HepG2 (cell line): ENCODE results near the gene ZNF221. TPM values are rescaled to one million over a fixed set of nuclear protein-coding genes. Genes with fewer than 3 reads are reported as not detected.

Experiments used
- ATAC-seq: fragments of 200-7000 bp; cut with Tn5 transposase; 3 replicates; pipeline ENCODE4 v1.9.1; 2020; ENCODE audit warnings: mild to moderate bottlenecking, moderate library complexity
- BruUV-seq: library from RNA; stranded (reverse); fragments of 400-500 nt; replicated peaks from 2 replicates; lab custom pipeline; 2021; lab: Mats Ljungman, UMichigan
- CTCF ChIA-PET: fragments of 300-600 bp; formaldehyde crosslinking; extraction: SDS; loops from one replicate; lab custom pipeline; 2021; ENCODE audit warnings: low total read pairs, inconsistent platforms, low intra/inter-chr PET ratio; lab: Yijun Ruan, JAX
- POLR2A ChIA-PET: fragments of 350-600 bp; sonication (Branson Sonifier 250); formaldehyde crosslinking; loops from one replicate; lab custom pipeline; 2020; ENCODE audit warnings: antibody characterized with exemption, inconsistent platforms; lab: Yijun Ruan, JAX
- DNase-seq: peaks from one replicate; pipeline ENCODE4 v3.0.0-alpha.2; 2015; ENCODE audit warnings: low spot score
- FAIRE-seq: peaks from 3 replicates; lab custom pipeline; 2011; peaks lifted over from hg19 to GRCh38; lab: Jason Lieb, UNC
- H2AFZ ChIP-seq: one replicate; pipeline ENCODE4 v1.6.1; 2011; ENCODE audit warnings: low read length, inconsistent platforms
- H3K27ac ChIP-seq: fragments of 300-600 bp; 3 replicates; pipeline ENCODE4 v1.8.0; 2011; ENCODE audit warnings: mixed run types, mild to moderate bottlenecking, mixed read lengths, low read length, inconsistent platforms; ENCODE audit not compliant: insufficient read depth; ENCODE audit errors: extremely low read length
- H3K27me3 ChIP-seq, 2 experiments: fragments of 200-600 bp in 1 of 2; 2 replicates in 1 of 2; 3 replicates in 1 of 2; pipeline versions ENCODE4 v1.6.0 to v1.8.0; 2011; ENCODE audit warnings: low read length in 2 of 2, mild to moderate bottlenecking in 2 of 2, moderate library complexity in 2 of 2, inconsistent platforms in 1 of 2; ENCODE audit not compliant: insufficient read depth in 2 of 2, control insufficient read depth in 1 of 2
- H3K36me3 ChIP-seq, 2 experiments: fragments of 200-600 bp in 1 of 2; replicated peaks in 1 of 2; 2 replicates in 1 of 2; 3 replicates in 1 of 2; pipeline versions ENCODE4 v1.5.1 to v1.8.0; 2011; ENCODE audit warnings: low read length in 2 of 2, inconsistent platforms in 1 of 2; ENCODE audit not compliant: insufficient read depth in 2 of 2, control insufficient read depth in 1 of 2
- H3K4me1 ChIP-seq: 2 replicates; pipeline ENCODE4 v1.5.1; 2012; ENCODE audit warnings: low read length, inconsistent platforms; ENCODE audit not compliant: insufficient read depth
- H3K4me2 ChIP-seq: 2 replicates; pipeline ENCODE4 v1.6.0; 2011; ENCODE audit warnings: low read depth, low read length, inconsistent platforms
- H3K4me3 ChIP-seq, 3 experiments: fragments of 200-600 bp in 1 of 3; sonication (generic), shearing (Covaris generic) in 1 of 3; replicated peaks in 1 of 3; 2 replicates each; pipeline ENCODE4 v1.5.1; 2011 to 2016; ENCODE audit warnings: low read length in 3 of 3, inconsistent platforms in 2 of 3, low read depth in 2 of 3, mild to moderate bottlenecking in 2 of 3, control low read depth in 1 of 3, mixed read lengths in 1 of 3; ENCODE audit not compliant: insufficient read depth in 1 of 3
- H3K79me2 ChIP-seq: one replicate; pipeline ENCODE4 v1.6.1; 2011; ENCODE audit warnings: low read length, inconsistent platforms; ENCODE audit not compliant: insufficient read depth
- H3K9ac ChIP-seq: 2 replicates; pipeline ENCODE4 v1.6.0; 2011; ENCODE audit warnings: mild to moderate bottlenecking, low read depth, low read length, inconsistent platforms; ENCODE audit not compliant: insufficient read depth
- H3K9me3 ChIP-seq: 2 replicates; pipeline ENCODE4 v1.5.1; 2012; ENCODE audit warnings: mild to moderate bottlenecking, low read length
- H4K20me1 ChIP-seq: 2 replicates; pipeline ENCODE4 v1.6.0; 2011; ENCODE audit warnings: inconsistent platforms, mild to moderate bottlenecking, low read length, moderate library complexity; ENCODE audit not compliant: insufficient read depth
- ATF1 ChIP-seq: IDR thresholded peaks from 2 replicates; pipeline ENCODE4 v1.6.1; 2016; ENCODE audit warnings: mild to moderate bottlenecking, control low read depth
- DNMT3B ChIP-seq: conservative IDR thresholded peaks from 2 replicates; pipeline ENCODE4 v1.6.1; 2016; ENCODE audit warnings: missing biosample characterization, control low read depth
- MAFF ChIP-seq: IDR thresholded peaks from 2 replicates; pipeline ENCODE4 v1.6.1; 2011; ENCODE audit warnings: low read depth, low read length, improper control_type of control experiment
- MAFK ChIP-seq, 2 experiments: IDR thresholded peaks in 1 of 2; conservative IDR thresholded peaks in 1 of 2; 2 replicates each; pipeline ENCODE4 v1.6.1; 2011; ENCODE audit warnings: improper control_type of control experiment in 2 of 2, low read length in 2 of 2
- SNAI1 ChIP-seq: sonication (generic); formaldehyde crosslinking; IDR thresholded peaks from 2 replicates; pipeline ENCODE4 v1.5.0; 2020; ENCODE audit warnings: mild to moderate bottlenecking, missing genetic modification reagents, borderline replicate concordance
- ZBTB42 ChIP-seq: sonication (generic); formaldehyde crosslinking; IDR thresholded peaks from 2 replicates; pipeline ENCODE4 v1.5.0; 2020; ENCODE audit warnings: mild to moderate bottlenecking, missing genetic modification reagents
- ZNF629 ChIP-seq: sonication (generic); formaldehyde crosslinking; conservative IDR thresholded peaks from 2 replicates; pipeline ENCODE4 v1.5.0; 2020; ENCODE audit warnings: missing genetic modification reagents
- WGBS: methylation state at CpG from one replicate; pipeline ENCODE4 v1.1.6; 2017; ENCODE audit warnings: low lambda C conversion rate; 5-methylcytosine and 5-hydroxymethylcytosine counted together
- in situ Hi-C: cut with HindIII; loops from 2 replicates; pipeline ENCODE4 v1.10.0; 2017; ENCODE audit warnings: low pct_unique_long_range_greater_than_20kb; ENCODE audit not compliant: extremely low pct_ligation_motif_present
- intact Hi-C: fragments of 100-400 bp; cut with micrococcal nuclease; formaldehyde crosslinking; loops from one replicate; pipeline ENCODE4 v1.10.0; 2022; ENCODE audit not compliant: unreplicated experiment
- polyA plus RNA-seq, 8 experiments: library from polyadenylated mRNA; depleted of rRNA in 3 of 8; stranded (reverse) in 7 of 8; unstranded in 1 of 8; fragments of >200 nt; fragmentation: Illumina TruSeq in 4 of 8; extraction: Trizol in 4 of 8; gene quantifications; 2 replicates each; pipeline versions ENCODE4 v1.2.1 to v1.2.3, GENCODE V29; 2011 to 2016; ENCODE audit warnings: low read depth in 4 of 8, missing spikeins in 1 of 8, mixed read lengths in 1 of 8; ENCODE audit not compliant: insufficient read depth in 1 of 8
- total RNA-seq, 5 experiments: library from RNA; depleted of rRNA; stranded (reverse); fragments of >200 nt; fragmentation: Illumina TruSeq; extraction: Trizol; gene quantifications; 2 replicates each; pipeline ENCODE4 v1.2.3, GENCODE V29; 2016; ENCODE audit warnings: low read depth in 1 of 5
- TF ChIP-seq, protein P1 (sequence below): sonication (generic); formaldehyde crosslinking; IDR thresholded peaks from 2 replicates; pipeline ENCODE4 v1.4.0; 2020; ENCODE audit warnings: mild to moderate bottlenecking, missing genetic modification reagents
- TF ChIP-seq, protein P2 (sequence below): sonication (generic); formaldehyde crosslinking; IDR thresholded peaks from 2 replicates; pipeline ENCODE4 v1.4.0; 2020; ENCODE audit warnings: missing genetic modification reagents, borderline replicate concordance

The ZNF221 gene
- total and polyA plus RNA-seq, 2 of the 13 experiments (the other 11 are each of a cell fraction or from before 2014, with no cell fraction given): 0.48 to 3.4 TPM

DNA sequence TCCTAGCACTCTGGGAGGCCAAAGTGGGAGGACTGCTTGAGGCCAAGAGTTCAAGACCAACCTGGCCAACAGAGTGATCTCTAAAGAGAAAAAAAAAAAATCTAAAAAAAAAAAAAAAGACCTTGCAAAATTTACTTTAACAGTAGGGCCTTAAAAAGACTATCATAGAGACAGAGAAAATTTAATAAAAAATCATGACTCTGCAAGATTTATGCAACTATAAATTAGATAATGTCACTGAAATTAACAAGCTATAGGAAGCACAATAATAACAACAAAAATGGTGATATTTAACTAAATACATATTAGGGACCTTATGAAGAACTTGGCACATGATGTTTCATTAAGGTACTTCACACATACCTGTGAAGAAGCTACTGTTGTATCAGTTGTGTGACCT, 27.2 kb upstream of the ZNF221 start:
- ATAC-seq: no peak
- DNase-seq: no peak
- Histone ChIP-seq H3K4me3 (no peak overlapping the region), H3K27me3 (no peaks in the 10 kb centered on the region; a peak in 1 of 5 replicates), H3K36me3 (peaks cover 8 to 44% of the 10 kb centered on the region in 2 experiments), H4K20me1 (no peaks in the 10 kb centered on the region), H3K79me2 (no peaks in the 10 kb centered on the region), H3K9ac (no peak overlapping the region), H3K4me2 (no peak overlapping the region), H3K27ac (no peak overlapping the region), H2AFZ (no peak overlapping the region), H3K4me1 (no peaks in the 10 kb centered on the region), H3K9me3 (no peaks in the 10 kb centered on the region)
- ChIA-PET POLR2A (no interaction called here), CTCF (no interaction called here)
- in situ Hi-C loops: no loop called here
- BruUV-seq: no TSS peak
- intact Hi-C loops: no loop called here
- FAIRE-seq: no peak
- TF ChIP-seq MAFK (conservative IDR thresholded peaks at IDR 0.05 in 1 of 2, IDR thresholded peaks at IDR 0.05 in 1 of 2; ENCODE audit: low read length in 2 of 2): peak in 1 of 2 experiments; percentile 63; a peak in 2 of 4 replicates
- peak; percentile 27; the same call in 1 of the 2 replicates for TF ChIP-seq MAFF
- TF ChIP-seq, protein P1, sequence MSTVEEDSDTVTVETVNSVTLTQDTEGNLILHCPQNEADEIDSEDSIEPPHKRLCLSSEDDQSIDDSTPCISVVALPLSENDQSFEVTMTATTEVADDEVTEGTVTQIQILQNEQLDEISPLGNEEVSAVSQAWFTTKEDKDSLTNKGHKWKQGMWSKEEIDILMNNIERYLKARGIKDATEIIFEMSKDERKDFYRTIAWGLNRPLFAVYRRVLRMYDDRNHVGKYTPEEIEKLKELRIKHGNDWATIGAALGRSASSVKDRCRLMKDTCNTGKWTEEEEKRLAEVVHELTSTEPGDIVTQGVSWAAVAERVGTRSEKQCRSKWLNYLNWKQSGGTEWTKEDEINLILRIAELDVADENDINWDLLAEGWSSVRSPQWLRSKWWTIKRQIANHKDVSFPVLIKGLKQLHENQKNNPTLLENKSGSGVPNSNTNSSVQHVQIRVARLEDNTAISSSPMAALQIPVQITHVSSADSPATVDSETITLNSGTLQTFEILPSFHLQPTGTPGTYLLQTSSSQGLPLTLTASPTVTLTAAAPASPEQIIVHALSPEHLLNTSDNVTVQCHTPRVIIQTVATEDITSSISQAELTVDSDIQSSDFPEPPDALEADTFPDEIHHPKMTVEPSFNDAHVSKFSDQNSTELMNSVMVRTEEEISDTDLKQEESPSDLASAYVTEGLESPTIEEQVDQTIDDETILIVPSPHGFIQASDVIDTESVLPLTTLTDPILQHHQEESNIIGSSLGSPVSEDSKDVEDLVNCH (CRISPR knock-in tag): no peak

DNA sequence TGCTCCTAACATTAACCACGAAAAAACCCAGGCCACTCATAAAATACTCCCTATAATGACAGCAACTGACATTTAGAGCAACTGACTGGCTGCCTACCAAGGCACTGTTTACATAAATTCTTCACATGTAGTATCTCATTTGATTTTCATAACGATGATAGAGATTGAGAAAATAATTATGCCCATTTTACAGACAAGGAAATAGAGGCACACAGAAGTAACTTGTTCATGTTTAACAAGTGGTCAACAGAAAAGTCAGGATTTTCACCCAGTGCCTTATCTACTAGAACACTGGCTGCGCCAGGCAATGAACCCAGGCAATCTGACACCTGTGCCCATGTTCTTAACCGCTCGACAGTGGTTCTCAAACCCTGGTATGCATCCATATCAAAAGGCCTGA, 22.2 kb upstream of the ZNF221 start:
- Histone ChIP-seq H3K4me2 (no peak overlapping the region), H3K36me3 (peaks cover 13 to 43% of the 10 kb centered on the region in 2 experiments), H3K4me1 (peaks cover under 1% of the 10 kb centered on the region; the same call in 1 of the 2 replicates), H3K9ac (no peak overlapping the region), H3K9me3 (no peaks in the 10 kb centered on the region), H3K4me3 (no peak overlapping the region), H4K20me1 (no peaks in the 10 kb centered on the region), H2AFZ (no peak overlapping the region), H3K27me3 (no peaks in the 10 kb centered on the region), H3K27ac (no peak overlapping the region), H3K79me2 (no peaks in the 10 kb centered on the region)
- no TSS peak for BruUV-seq
- FAIRE-seq (no peak), DNase-seq (no peak), ATAC-seq (no peak)
- in situ Hi-C loops: no loop called here
- ChIA-PET POLR2A (interaction anchor here (0.9 kb wide), 1 partner anchor 22 kb away, joined by 3 read pairs; the partner anchor contains the start of gene ZNF221), CTCF (no interaction called here)
- no peak for TF ChIP-seq ATF1
- TF ChIP-seq SNAI1: no peak
- TF ChIP-seq, protein P2, sequence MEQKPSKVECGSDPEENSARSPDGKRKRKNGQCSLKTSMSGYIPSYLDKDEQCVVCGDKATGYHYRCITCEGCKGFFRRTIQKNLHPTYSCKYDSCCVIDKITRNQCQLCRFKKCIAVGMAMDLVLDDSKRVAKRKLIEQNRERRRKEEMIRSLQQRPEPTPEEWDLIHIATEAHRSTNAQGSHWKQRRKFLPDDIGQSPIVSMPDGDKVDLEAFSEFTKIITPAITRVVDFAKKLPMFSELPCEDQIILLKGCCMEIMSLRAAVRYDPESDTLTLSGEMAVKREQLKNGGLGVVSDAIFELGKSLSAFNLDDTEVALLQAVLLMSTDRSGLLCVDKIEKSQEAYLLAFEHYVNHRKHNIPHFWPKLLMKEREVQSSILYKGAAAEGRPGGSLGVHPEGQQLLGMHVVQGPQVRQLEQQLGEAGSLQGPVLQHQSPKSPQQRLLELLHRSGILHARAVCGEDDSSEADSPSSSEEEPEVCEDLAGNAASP (CRISPR knock-in tag): no peak
- no peak for TF ChIP-seq DNMT3B (CRISPR knock-in tag)
- no peak for TF ChIP-seq ZBTB42 (CRISPR knock-in tag)
- peak; percentile 60 for TF ChIP-seq ZNF629 (CRISPR knock-in tag)
- 89% methylated on average over 3 of the region's 5 CpGs for WGBS
- intact Hi-C loops: no loop called here
